H54 (cell line): ENCODE data around the gene CACNA2D3.

Experiments
- DNase-seq: peaks from one replicate; pipeline ENCODE4 v3.0.0; 2011; ENCODE audit warnings: low spot score, mixed read lengths; ENCODE audit not compliant: insufficient read length
- FAIRE-seq: peaks from 3 replicates; lab custom pipeline; 2011; peaks lifted over from hg19 to GRCh38; lab: Jason Lieb, UNC
- POLR2A ChIP-seq: IDR thresholded peaks from 2 replicates; pipeline ENCODE4 v1.6.1; 2011; ENCODE audit warnings: low read depth, mild to moderate bottlenecking, low read length

The CACNA2D3 gene

GRCh38 chr3:54875596-54876268, 753.4 kb downstream of the CACNA2D3 start:
- TF ChIP-seq POLR2A: no peak
- FAIRE-seq (no peak), DNase-seq (no peak)

GRCh38 chr3:54876694-54877093, 754.3 kb downstream of the CACNA2D3 start:
- TF ChIP-seq POLR2A: no peak
- no peak for FAIRE-seq
- no peak for DNase-seq

- TF ChIP-seq POLR2A: no peak
- DNase-seq (no peak), FAIRE-seq (no peak)
Observed at GRCh38 chr3:54877730-54878129, 755.4 kb downstream of the CACNA2D3 start.

- TF ChIP-seq POLR2A: no peak
- no peak for DNase-seq
- no peak for FAIRE-seq
Observed at GRCh38 chr3:54878145-54878544, 755.8 kb downstream of the CACNA2D3 start.

GRCh38 chr3:54882129-54882833, 759.9 kb downstream of the CACNA2D3 start:
- FAIRE-seq: no peak
- peak; percentile 48 for DNase-seq
- TF ChIP-seq POLR2A: no peak

- DNase-seq: no peak
- FAIRE-seq: no peak
Observed at GRCh38 chr3:54888162-54888561, 765.8 kb downstream of the CACNA2D3 start.

GRCh38 chr3:54888873-54889272, 766.5 kb downstream of the CACNA2D3 start:
- TF ChIP-seq POLR2A: no peak
- FAIRE-seq (no peak), DNase-seq (no peak)

More at GRCh38 chr3:54888162-54888561, 765.8 kb downstream of the CACNA2D3 start:
- no peak for TF ChIP-seq POLR2A

- FAIRE-seq (no peak), DNase-seq (no peak)
- TF ChIP-seq POLR2A: no peak
Observed at GRCh38 chr3:54889731-54890130, 767.4 kb downstream of the CACNA2D3 start.

GRCh38 chr3:54891540-54891897, 769.2 kb downstream of the CACNA2D3 start:
- FAIRE-seq: peak; percentile 66
- DNase-seq: peak; percentile 90
- TF ChIP-seq POLR2A: no peak

- no peak for FAIRE-seq
- TF ChIP-seq POLR2A: no peak
- no peak for DNase-seq
Observed at GRCh38 chr3:54892168-54892567, 769.8 kb downstream of the CACNA2D3 start.

GRCh38 chr3:54895613-54896012, 773.3 kb downstream of the CACNA2D3 start:
- FAIRE-seq: no peak
- no peak for TF ChIP-seq POLR2A

GRCh38 chr3:54897028-54897711, 774.8 kb downstream of the CACNA2D3 start:
- no peak for TF ChIP-seq POLR2A
- DNase-seq (no peak), FAIRE-seq (no peak)

More at GRCh38 chr3:54895613-54896012, 773.3 kb downstream of the CACNA2D3 start:
- no peak for DNase-seq

GRCh38 chr3:54899273-54899672, 776.9 kb downstream of the CACNA2D3 start:
- DNase-seq (no peak), FAIRE-seq (no peak)

More at GRCh38 chr3:54899273-54899672, 776.9 kb downstream of the CACNA2D3 start:
- TF ChIP-seq POLR2A: no peak
